Measurements from ENCODE around the gene SUGP2.

DNA sequence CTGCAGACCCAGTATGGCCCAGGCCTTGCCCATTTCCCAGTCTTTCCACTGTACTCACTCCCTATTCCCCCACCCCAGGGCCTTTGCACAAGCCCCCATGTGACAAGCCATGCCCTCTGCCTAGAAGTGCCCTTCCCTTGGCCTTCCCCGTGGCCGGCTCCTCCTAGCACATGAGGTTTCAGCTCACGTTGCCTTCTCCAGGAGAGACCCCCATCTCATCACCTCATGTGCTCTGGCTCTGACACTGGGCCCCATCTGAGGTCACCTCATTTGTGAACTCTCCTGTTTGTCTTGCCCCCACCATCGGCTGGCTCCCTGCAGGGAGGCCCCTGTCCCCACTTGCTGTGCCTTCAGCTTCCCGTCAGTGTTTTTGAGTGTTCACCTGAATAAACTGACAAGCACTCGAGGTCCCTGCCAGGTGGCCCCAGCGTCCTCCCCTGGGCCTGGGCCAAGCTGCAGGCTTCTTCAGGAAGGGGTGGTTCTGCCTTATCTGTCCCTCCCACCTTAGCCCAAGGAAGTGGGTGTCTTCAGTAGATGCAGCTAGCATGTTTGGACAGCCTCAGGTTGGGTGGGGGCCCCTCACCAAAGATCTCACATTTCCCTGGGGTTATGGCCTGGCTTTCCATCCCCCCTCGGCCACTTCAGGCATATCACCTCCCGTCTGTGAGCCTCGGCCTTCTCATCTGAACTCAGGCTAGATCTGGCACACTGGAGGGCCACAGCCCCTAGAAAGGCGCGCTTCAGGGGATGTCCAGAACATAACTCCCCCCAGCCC lies 26.7 kb upstream of the SUGP2 start:
- TF ChIP-seq, protein P1, sequence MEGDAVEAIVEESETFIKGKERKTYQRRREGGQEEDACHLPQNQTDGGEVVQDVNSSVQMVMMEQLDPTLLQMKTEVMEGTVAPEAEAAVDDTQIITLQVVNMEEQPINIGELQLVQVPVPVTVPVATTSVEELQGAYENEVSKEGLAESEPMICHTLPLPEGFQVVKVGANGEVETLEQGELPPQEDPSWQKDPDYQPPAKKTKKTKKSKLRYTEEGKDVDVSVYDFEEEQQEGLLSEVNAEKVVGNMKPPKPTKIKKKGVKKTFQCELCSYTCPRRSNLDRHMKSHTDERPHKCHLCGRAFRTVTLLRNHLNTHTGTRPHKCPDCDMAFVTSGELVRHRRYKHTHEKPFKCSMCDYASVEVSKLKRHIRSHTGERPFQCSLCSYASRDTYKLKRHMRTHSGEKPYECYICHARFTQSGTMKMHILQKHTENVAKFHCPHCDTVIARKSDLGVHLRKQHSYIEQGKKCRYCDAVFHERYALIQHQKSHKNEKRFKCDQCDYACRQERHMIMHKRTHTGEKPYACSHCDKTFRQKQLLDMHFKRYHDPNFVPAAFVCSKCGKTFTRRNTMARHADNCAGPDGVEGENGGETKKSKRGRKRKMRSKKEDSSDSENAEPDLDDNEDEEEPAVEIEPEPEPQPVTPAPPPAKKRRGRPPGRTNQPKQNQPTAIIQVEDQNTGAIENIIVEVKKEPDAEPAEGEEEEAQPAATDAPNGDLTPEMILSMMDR (IDR thresholded peaks at IDR 0.05): no peak
- no peak for TF ChIP-seq POLR2A (IDR thresholded peaks at IDR 0.05)
- TF ChIP-seq POLR2AphosphoS5 (IDR thresholded peaks at IDR 0.05): no peak
- no peak for TF ChIP-seq EP300 (IDR thresholded peaks at IDR 0.05)

Data from upper lobe of left lung (tissue), 4 donors.